ENCODE measurements around the gene SLC25A28.
A peak's percentile ranks its signal among the peaks of the same experiment; 100 is the strongest.
"Not testable (repeated sequence)": the region's sequence is repeated elsewhere in the genome, so short reads cannot be mapped to it uniquely, and the experiment has no call there.

The SLC25A28 gene

DNA sequence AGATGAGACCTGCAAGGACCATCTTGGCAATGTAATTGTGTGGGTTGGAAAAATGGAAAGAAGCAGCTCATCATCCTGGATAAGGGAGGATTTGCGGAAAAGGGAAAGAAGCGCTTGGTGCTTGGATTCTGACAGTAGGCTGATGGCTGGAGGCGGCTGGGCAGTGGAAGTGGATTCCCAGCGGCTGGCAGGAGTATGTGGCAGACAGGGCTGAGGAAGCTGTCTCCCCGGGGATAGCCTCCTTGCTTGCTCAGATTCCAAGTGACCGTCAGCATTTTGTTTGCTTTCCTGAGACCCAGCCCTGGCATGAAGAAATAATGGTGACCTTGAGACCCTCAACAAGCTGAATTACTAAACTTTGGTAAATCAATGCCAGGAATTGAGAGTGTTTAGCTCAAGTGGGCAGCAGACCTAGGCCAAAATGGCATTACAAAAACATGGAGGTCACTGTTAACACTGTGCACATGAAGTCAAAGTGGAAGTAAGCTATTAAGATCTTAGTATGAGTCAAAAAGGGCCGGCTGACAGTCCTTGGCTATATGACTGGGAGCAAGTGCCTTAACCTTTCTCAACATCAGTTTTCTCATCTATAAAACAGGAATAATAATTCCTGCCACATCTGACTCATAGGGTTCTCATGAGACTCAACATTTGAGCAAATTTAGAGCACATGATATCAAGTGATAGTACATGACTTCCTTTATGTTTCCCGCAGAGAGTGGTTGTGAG lies 21.3 kb downstream of the SLC25A28 start:
- in situ Hi-C loops (cut with HindIII; ENCODE audit: low pct_ligation_motif_present, low pct_unique_long_range_greater_than_20kb, low sequenced_read_pairs), result no loop called here
- no peak for DNase-seq

DNA sequence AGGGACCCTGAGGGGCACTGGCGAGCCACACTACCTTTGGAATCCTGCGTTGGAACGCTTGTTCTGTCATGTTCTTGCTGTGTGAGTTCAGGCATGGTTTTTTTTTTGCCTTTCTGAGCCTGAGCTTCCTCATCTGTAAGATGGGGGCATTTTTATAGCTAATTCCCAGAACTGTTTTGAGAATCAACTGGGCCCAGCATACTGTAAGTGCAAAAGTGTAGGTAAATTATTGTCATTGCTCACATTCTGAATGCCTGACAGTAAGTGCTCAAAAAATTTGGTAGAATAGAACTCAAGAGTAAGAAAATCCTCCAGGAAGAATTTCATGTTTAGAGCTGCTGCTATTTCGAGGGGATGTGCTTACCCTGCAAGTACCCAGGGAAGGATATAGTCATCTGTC lies 22.2 kb downstream of the SLC25A28 start:
- in situ Hi-C loops (cut with HindIII; ENCODE audit: low pct_ligation_motif_present, low pct_unique_long_range_greater_than_20kb, low sequenced_read_pairs), result no loop called here
- no peak for DNase-seq

DNA sequence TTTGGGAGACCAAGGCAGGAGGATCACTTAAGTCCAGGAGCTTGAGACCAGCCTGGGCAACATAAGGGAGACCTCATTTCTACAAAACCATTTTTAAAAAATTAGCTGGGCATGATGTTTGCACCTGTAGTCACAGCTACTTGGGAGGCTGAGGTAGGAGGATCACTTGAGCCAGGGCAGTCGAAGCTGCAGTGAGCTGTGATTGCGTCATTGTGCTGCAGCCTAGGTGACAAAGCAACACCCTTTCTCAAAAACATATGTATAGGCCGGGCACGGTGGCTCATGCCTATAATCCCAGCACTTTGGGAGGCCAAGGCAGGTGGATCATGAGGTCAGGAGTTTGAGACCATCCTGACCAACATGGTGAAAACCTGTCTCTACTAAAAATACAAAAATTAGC lies 23.5 kb downstream of the SLC25A28 start:
- in situ Hi-C loops (cut with HindIII; ENCODE audit: low pct_ligation_motif_present, low pct_unique_long_range_greater_than_20kb, low sequenced_read_pairs); DNase-seq: not testable (repeated sequence)

DNA sequence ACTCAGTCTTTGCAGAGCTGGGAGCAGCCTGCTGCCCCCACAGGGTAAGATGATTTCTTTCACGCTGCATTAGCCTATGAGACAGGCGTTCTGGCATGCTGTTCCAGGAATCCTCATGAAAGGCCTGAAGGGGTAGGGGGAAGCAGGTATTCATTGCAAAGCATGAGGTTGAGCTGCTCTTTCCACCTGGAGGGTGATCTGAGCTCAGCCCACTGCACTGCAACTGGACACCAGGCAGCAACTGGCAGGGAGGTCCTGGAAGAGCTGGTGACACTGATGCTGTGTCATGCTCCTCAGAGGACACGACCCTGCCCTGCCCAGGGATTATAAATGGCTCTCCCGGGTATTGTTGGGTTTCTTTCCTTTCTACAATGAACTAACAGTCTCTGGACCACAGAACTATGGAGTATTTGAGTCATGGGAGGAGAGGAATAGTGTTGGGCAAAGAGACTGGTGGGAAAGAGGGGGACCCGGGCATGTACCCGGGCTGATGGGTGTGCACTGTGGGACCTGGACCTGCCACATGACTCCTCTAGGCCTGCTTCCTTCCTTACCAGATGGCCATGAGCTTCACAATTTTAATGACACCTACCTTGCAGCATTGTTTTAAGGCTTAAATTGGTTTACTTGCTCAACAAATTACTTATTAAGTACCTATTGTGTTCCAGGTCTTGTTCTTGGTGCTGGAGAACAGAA lies 24.3 kb downstream of the SLC25A28 start:
- in situ Hi-C loops (cut with HindIII; ENCODE audit: low pct_ligation_motif_present, low pct_unique_long_range_greater_than_20kb, low sequenced_read_pairs), result no loop called here
- no peak for DNase-seq

DNA sequence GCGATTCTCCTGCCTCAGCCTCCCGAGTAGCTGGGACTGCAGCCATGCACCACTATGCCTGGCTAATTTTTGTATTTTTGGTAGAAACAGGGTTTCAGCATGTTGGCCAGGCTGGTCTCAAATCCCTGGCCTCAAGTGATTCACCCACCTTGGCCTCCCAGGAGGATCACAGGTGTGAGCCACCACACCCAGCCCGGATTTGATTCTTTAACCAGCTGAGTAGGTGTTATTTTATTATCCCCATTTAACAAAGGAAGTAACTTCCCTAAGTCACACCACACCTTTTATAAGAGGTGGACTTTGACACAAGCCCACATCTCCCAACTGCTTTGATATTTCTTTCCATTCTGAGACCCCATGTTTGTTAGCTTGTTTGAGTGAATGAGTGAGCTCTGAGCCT lies 25.0 kb downstream of the SLC25A28 start:
- in situ Hi-C loops (cut with HindIII; ENCODE audit: low pct_ligation_motif_present, low pct_unique_long_range_greater_than_20kb, low sequenced_read_pairs), result no loop called here
- DNase-seq, result no peak

DNA sequence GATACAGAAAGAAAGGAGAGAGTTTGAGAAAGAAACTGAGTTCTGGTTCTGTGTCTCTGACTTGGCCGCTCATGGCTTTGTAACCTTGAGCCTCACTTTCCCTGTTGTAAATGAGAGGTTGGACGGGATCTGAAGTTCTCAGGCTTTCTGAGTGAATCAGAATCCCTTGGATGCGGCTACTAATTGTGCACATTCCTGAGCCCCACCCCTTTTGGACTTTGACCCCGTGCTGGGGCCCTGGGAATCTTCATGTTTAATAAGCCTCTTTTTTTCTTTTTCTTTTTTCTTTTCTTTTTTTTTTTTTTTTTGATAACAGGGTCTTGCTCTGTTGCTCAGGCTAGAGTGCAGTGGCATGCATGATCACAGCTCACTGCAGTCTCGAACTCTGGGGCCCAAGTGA lies 26.9 kb downstream of the SLC25A28 start:
- in situ Hi-C loops (cut with HindIII; ENCODE audit: low pct_ligation_motif_present, low pct_unique_long_range_greater_than_20kb, low sequenced_read_pairs), result no loop called here
- peak; percentile 2 for DNase-seq

DNA sequence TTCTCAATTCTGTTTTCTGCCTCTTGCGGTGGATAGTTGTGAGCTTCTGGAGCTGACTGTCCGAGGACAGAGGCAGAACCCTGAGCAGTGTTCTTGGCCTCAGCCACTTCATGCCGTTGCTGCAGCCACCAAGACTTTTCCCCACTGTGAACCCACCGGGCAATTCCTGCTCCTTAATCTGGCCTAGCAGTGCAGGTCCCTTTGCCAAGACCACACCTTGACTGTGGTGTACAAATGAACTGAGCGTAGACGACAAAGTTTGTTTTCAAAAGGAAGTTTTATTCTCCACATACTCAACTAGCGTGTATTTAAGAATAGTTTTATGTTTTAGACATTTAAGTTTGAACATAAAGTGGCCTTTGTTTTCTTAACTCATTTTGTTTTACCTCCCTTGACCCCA lies 29.4 kb downstream of the SLC25A28 start:
- DNase-seq, result no peak
- in situ Hi-C loops (cut with HindIII; ENCODE audit: low pct_ligation_motif_present, low pct_unique_long_range_greater_than_20kb, low sequenced_read_pairs), result no loop called here

DNA sequence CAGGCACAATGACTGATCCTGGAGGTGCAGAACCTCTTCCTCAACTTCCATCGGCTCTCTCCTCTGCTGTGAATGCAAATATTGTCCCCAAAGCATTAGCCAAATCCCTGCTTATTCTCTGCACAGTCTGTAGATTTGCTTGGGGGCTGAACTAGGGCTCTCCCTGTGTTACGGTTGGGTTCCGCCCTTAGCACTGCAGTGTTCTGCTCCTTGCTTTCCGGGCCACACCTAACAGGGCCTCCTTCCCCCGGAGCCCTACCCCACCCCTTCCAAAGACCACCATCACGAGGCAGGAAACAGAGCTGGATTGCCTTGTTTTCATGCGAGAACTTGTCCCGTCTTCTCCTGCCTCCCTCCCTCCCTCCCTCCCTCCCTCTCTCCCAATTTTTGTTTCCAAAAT lies 36.6 kb downstream of the SLC25A28 start:
- DNase-seq, result no peak
- in situ Hi-C loops (cut with HindIII; ENCODE audit: low pct_ligation_motif_present, low pct_unique_long_range_greater_than_20kb, low sequenced_read_pairs), result no loop called here

DNA sequence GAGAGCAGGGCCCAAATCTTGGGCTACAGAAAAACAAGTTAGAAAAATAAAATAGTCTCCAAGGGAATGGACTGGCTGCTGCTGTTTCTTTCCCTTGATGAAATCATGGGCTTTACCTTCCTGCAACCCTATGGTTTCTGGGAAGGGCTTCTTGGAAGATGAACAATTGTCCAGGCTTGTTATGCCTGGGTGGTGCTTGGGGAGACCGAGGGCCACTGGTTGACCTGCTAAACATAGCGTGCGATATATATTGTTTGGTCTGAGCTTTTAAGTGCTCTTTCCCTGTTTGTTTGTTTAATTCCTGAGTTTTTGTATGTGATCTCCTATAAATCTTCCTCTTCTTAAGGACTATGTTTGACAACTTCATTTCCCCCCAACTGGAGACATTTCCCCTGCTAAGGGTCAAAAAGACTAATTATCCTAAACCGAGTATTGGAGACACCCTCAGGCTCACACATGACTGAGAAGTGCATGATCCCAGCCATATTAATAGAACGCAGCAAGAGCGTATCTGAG lies 37.9 kb downstream of the SLC25A28 start:
- in situ Hi-C loops (cut with HindIII; ENCODE audit: low pct_ligation_motif_present, low pct_unique_long_range_greater_than_20kb, low sequenced_read_pairs), result no loop called here
- DNase-seq, result no peak

DNA sequence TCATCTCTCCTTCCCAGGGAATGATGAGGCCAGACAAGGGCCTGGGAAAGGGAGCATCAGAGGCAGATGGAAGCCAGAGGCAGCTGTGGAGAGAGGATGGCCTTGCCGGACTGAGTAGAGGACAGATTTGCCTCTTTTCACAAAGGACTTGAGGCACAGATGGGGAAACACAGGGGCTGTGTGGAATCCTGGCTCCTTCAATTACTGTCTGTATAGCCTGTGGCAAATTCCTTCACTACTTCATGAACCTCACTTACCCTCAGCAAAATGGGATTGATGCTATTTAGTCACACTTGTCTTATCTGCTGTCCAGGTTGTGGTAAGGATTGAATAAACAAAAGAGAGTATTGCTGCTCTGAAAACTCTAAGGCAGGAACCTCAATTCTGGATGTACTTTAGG lies 40.3 kb downstream of the SLC25A28 start:
- in situ Hi-C loops (cut with HindIII; ENCODE audit: low pct_ligation_motif_present, low pct_unique_long_range_greater_than_20kb, low sequenced_read_pairs), result no loop called here
- no peak for DNase-seq

DNA sequence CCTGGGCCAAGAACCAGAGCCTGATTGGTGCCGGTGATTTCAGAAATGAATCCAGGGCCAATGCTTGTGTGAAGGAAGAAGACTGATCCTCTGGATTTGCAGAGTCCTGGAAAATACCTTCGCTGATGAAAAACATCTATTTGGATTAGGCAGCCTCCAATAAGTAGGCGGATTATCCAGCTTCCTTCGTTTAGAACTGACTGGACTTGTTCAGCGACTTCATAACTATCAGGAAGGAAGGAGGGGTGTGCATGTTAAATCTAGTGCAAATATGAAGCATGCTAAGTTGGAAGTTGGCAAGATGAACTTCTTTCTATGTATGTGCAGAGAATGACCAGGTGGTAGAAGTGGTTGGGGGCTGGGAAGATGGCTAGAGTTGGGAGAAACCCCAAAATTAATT lies 46.4 kb downstream of the SLC25A28 start:
- in situ Hi-C loops (cut with HindIII; ENCODE audit: low pct_ligation_motif_present, low pct_unique_long_range_greater_than_20kb, low sequenced_read_pairs), result no loop called here
- DNase-seq, result no peak

DNA sequence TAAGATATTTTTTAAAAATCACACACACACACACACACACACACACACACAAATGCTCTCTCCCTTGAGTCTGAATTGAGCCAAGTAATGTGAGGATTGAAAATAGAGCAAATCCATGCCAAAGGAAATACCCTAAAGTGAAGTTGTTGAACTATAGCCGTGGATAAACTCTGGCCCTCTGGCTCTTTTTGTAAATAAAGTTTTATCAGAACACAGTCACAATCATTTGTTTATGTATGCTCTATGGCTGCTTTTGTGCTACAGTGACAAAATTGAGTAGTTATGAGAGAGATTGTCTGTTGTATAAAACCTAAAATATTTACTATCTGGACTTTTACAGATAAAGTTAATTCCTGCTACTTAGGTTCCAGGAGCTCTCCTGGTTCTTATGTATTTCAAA lies 48.4 kb downstream of the SLC25A28 start:
- in situ Hi-C loops (cut with HindIII; ENCODE audit: low pct_ligation_motif_present, low pct_unique_long_range_greater_than_20kb, low sequenced_read_pairs), result no loop called here
- no peak for DNase-seq

DNA sequence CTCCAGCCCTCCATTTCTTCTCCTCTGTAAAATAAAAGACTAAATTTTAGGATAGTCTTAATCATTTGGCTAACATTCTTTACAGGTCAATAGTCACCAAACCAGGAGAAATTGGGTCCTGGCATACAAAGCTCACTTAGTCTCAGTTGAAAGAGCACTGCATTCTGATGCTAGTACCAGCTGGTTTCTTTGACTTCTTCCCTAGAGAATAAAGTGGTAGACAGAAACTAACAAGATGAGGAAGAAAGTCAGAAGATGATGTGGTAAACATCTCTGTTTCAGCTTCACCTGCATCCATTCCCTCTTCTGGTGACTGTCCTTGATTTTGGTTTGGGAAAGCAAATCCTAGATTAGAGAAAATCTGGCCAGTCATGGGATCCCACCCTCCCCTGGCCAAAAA lies 50.3 kb downstream of the SLC25A28 start:
- in situ Hi-C loops (cut with HindIII; ENCODE audit: low pct_ligation_motif_present, low pct_unique_long_range_greater_than_20kb, low sequenced_read_pairs), result no loop called here
- DNase-seq, result no peak

DNA sequence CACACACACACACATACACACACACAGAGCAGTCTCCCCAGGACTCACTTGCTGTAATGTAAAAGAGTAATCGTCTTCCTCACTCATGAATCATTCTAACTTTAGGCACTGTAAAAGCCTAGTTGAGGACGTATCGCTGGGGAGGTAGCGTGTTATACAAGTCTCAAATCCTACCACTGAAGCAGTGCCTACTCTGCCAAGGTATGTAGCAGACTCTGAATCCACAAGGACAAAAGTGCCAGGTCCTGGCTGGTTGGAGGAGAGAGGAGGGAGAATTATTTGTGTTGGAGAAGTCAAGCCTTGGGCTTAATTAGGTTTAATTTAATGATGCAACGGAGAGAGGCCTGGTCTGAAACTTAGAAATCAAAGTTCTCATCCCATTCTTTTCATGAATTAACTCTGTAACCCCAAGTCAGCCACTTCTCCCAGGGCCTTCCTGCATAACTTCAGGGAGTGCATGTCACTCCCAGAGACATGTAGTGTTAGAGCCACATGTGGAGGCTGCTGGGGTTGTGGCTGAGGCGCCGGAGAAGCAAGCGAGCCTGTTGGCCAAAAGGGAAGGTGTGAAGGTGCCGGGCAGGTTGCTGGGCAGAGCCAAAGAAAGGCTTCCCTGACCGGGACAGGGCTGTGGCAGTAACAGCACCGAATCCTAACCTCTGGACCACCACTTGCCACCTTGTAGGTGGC lies 50.8 kb downstream of the SLC25A28 start:
- no peak for DNase-seq
- in situ Hi-C loops (cut with HindIII; ENCODE audit: low pct_ligation_motif_present, low pct_unique_long_range_greater_than_20kb, low sequenced_read_pairs), result no loop called here

DNA sequence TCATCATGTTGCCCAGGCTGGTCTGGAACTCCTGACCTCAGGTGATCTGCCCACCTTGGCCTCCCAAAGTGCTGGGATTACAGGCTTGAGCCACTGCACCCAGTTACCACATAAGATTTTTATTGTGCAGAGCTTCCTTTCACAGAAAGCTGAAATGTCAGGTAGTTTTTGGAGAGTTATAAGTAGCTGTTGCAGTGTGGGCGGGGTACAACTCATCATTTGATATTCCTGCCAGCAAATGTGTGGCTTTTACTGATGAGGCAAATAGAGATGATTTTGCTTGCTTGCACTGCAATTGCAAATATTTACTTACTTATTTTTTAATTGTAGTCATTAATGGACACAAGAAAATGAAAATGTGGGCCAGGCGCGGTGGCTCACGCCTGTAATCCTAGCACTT lies 55.1 kb downstream of the SLC25A28 start:
- in situ Hi-C loops (cut with HindIII; ENCODE audit: low pct_ligation_motif_present, low pct_unique_long_range_greater_than_20kb, low sequenced_read_pairs), result no loop called here

DNA sequence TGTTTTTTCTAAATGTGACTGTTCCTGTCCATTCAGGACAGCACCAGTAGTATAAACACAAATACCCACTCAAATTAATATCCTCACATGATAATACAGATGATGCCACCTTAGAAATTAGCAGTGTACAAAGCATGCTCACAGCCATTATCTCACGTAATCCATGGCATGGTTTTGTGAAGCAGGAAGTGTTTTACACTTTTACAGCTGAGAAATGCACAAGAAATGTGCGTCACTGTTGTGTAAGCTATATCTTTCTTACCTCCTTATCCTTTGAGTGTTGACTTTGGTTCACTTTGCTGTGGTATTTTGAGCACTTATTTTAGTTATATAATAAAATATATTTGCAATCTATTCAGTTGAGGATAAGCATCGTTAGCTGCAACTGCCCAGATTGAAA lies 55.9 kb downstream of the SLC25A28 start:
- no peak for DNase-seq
- in situ Hi-C loops (cut with HindIII; ENCODE audit: low pct_ligation_motif_present, low pct_unique_long_range_greater_than_20kb, low sequenced_read_pairs), result no loop called here

More for the DNA sequence above, 55.1 kb downstream of the SLC25A28 start:
- no peak for DNase-seq

DNA sequence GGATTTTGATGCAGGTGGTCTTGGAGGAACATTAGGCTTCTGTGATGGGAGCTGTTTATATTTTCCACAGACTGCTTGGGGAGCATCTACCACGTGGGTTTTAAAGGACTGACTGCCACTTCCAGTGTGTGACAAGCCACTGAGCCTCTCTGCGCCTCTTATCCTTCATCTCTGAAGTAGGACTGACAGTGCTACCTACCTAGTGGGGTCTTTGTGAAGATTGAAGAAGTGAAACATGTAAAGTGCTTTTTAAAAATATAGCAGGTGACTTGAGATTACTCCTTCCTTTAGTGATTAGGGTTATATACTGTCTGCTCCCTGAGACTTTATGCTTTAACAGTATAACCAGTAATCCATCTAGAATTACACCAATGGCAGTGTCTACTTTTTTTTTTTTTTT lies 57.6 kb downstream of the SLC25A28 start:
- in situ Hi-C loops (cut with HindIII; ENCODE audit: low pct_ligation_motif_present, low pct_unique_long_range_greater_than_20kb, low sequenced_read_pairs), result no loop called here
- DNase-seq, result no peak
